Endothelial cell of umbilical vein (primary cell): Measurements from ENCODE around the gene CKAP5. TPM values are rescaled to one million over a fixed set of nuclear protein-coding genes. Genes with fewer than 3 reads are reported as not detected.

ENCODE experiments used
- BruUV-seq: library from RNA; stranded (reverse); fragments of 400-500 nt; replicated peaks from 2 replicates; lab custom pipeline; 2021; lab: Mats Ljungman, UMichigan
- CTCF ChIA-PET: fragments of 300-600, 350-600 bp; sonication (Branson Sonifier 250); formaldehyde crosslinking; loops from one replicate; lab custom pipeline; 2021; ENCODE audit warnings: antibody characterized with exemption, inconsistent platforms; lab: Charles Lee
- POLR2A ChIA-PET: fragments of 300-600, 350-600 bp; sonication (Branson Sonifier 250); formaldehyde crosslinking; loops from one replicate; lab custom pipeline; 2021; ENCODE audit warnings: antibody characterized with exemption, inconsistent platforms; lab: Charles Lee
- DNase-seq: peaks from one replicate; pipeline ENCODE4 v3.0.0-alpha.2; 2011; ENCODE audit warnings: low read depth, low spot score
- FAIRE-seq: peaks from 2 replicates; lab custom pipeline; 2011; peaks lifted over from hg19 to GRCh38; lab: Jason Lieb, UNC
- H2AFZ ChIP-seq: 2 replicates; pipeline ENCODE4 v1.6.0; 2012; ENCODE audit warnings: low read depth, low read length, control low read depth, inconsistent platforms
- H3K27ac ChIP-seq: 2 replicates; pipeline ENCODE4 v1.5.1; 2011; ENCODE audit warnings: low read depth, mild to moderate bottlenecking, control low read depth, low read length, moderate library complexity; ENCODE audit not compliant: insufficient read depth
- H3K27me3 ChIP-seq, 2 experiments: 2 replicates each; pipeline versions ENCODE4 v1.6.0 to v1.6.1; 2011; ENCODE audit warnings: low read length in 2 of 2, mixed read lengths in 1 of 2; ENCODE audit not compliant: control insufficient read depth in 2 of 2, insufficient read depth in 2 of 2
- H3K36me3 ChIP-seq, 2 experiments: 2 replicates in 1 of 2; 3 replicates in 1 of 2; pipeline ENCODE4 v1.5.1; 2011; ENCODE audit warnings: low read length in 2 of 2, mild to moderate bottlenecking in 1 of 2, moderate library complexity in 1 of 2; ENCODE audit not compliant: control insufficient read depth in 2 of 2, insufficient read depth in 2 of 2; ENCODE audit errors: extremely low read depth in 1 of 2
- H3K4me1 ChIP-seq: 3 replicates; pipeline ENCODE4 v1.5.1; 2011; ENCODE audit warnings: mild to moderate bottlenecking, low read length; ENCODE audit not compliant: control insufficient read depth, insufficient read depth; ENCODE audit errors: extremely low read depth
- H3K4me2 ChIP-seq: 2 replicates; pipeline ENCODE4 v1.6.1; 2011; ENCODE audit warnings: low read length, control low read depth, mixed read lengths; ENCODE audit not compliant: insufficient read depth
- H3K4me3 ChIP-seq, 3 experiments: fragments of 200-600 bp in 1 of 3; sonication (generic), shearing (Covaris generic) in 1 of 3; replicated peaks in 1 of 3; 2 replicates each; pipeline ENCODE4 v1.5.1; 2011 to 2016; ENCODE audit warnings: control low read depth in 3 of 3, low read length in 3 of 3, mild to moderate bottlenecking in 2 of 3, inconsistent platforms in 1 of 3, low read depth in 1 of 3, moderate library complexity in 1 of 3; ENCODE audit not compliant: insufficient read depth in 1 of 3
- H3K79me2 ChIP-seq: 2 replicates; pipeline ENCODE4 v1.6.0; 2012; ENCODE audit warnings: low read length, inconsistent platforms; ENCODE audit not compliant: control insufficient read depth, insufficient read depth
- H3K9ac ChIP-seq: replicated peaks from 2 replicates; pipeline ENCODE3; 2011; ENCODE audit warnings: low read length, control low read depth; ENCODE audit not compliant: insufficient read depth; ENCODE audit errors: extremely low read depth
- H3K9me1 ChIP-seq: replicated peaks from 3 replicates; pipeline ENCODE4 v1.6.0; 2011; ENCODE audit warnings: mild to moderate bottlenecking, low read length; ENCODE audit not compliant: control insufficient read depth, insufficient read depth; ENCODE audit errors: extremely low read depth
- H3K9me3 ChIP-seq: replicated peaks from 2 replicates; pipeline ENCODE4 v1.5.1; 2012; ENCODE audit warnings: low read length, inconsistent platforms; ENCODE audit not compliant: control insufficient read depth, insufficient read depth
- H4K20me1 ChIP-seq: replicated peaks from 2 replicates; pipeline ENCODE3; 2011; ENCODE audit warnings: mild to moderate bottlenecking, low read length; ENCODE audit not compliant: control insufficient read depth, insufficient read depth; ENCODE audit errors: extremely low read depth
- CTCF ChIP-seq, 2 donors: IDR thresholded peaks; 1 replicate in 1 of 2; 2 replicates in 1 of 2; pipeline ENCODE4 v1.5.1; 2011; ENCODE audit warnings: low read length in 2 of 2, mild to moderate bottlenecking in 2 of 2, moderate library complexity in 2 of 2, control low read depth in 1 of 2, inconsistent platforms in 1 of 2, low read depth in 1 of 2; ENCODE audit not compliant: insufficient read depth in 1 of 2; ENCODE audit errors: extremely low read depth in 1 of 2
- EZH2 ChIP-seq: IDR thresholded peaks from 2 replicates; pipeline ENCODE4 v1.6.1; 2012; ENCODE audit warnings: borderline replicate concordance, low read depth, mild to moderate bottlenecking, moderate library complexity, low read length, inconsistent platforms; ENCODE audit not compliant: severe bottlenecking
- FOS ChIP-seq: IDR thresholded peaks from 2 replicates; pipeline ENCODE4 v1.6.1; 2011; ENCODE audit warnings: mild to moderate bottlenecking, low read length, moderate library complexity, borderline replicate concordance; ENCODE audit not compliant: insufficient read depth
- GATA2 ChIP-seq: IDR thresholded peaks from 2 replicates; pipeline ENCODE4 v1.7.0; 2011; ENCODE audit warnings: low read depth, mild to moderate bottlenecking, moderate library complexity, mixed read lengths, low read length; ENCODE audit not compliant: insufficient read length, insufficient read depth
- JUN ChIP-seq: IDR thresholded peaks from 2 replicates; pipeline ENCODE4 v1.6.1; 2011; ENCODE audit warnings: borderline replicate concordance, low read depth; ENCODE audit not compliant: insufficient read length, insufficient read depth
- MAX ChIP-seq: IDR thresholded peaks from 2 replicates; pipeline ENCODE4 v1.6.1; 2011; ENCODE audit not compliant: insufficient read depth, insufficient read length
- MYC ChIP-seq: IDR thresholded peaks from one replicate; pipeline ENCODE4 v1.6.1; 2011; ENCODE audit warnings: mild to moderate bottlenecking, low read depth, low read length
- POLR2A ChIP-seq: IDR thresholded peaks from 2 replicates; pipeline ENCODE4 v1.6.1; 2012; ENCODE audit warnings: low read depth, mild to moderate bottlenecking, control low read depth, low read length
- POLR2AphosphoS5 ChIP-seq: IDR thresholded peaks from 2 replicates; pipeline ENCODE4 v1.6.1; 2012; ENCODE audit warnings: low read depth, mild to moderate bottlenecking, control low read depth, low read length, moderate library complexity; ENCODE audit not compliant: insufficient read depth
- dilution Hi-C: fragments of 300-500 bp; cut with MboI; formaldehyde crosslinking; loops from one replicate; pipeline ENCODE4 v1.15.0; 2019; ENCODE audit warnings: low sequenced_read_pairs; ENCODE audit not compliant: extremely low pct_ligation_motif_present
- intact Hi-C: fragments of 100-400 bp; cut with micrococcal nuclease; formaldehyde crosslinking; loops from one replicate; pipeline ENCODE4 v1.10.0; 2022
- polyA plus RNA-seq, 4 experiments: library from polyadenylated mRNA; depleted of rRNA in 3 of 4; stranded (reverse) in 3 of 4; unstranded in 1 of 4; fragments of >200 nt; gene quantifications; 2 replicates each; pipeline versions ENCODE4 v1.2.1 to v1.2.3, GENCODE V29; 2011 to 2012; ENCODE audit warnings: missing spikeins in 1 of 4
- total RNA-seq: library from RNA; stranded (reverse); gene quantifications from 2 replicates; pipeline ENCODE4 v1.2.3, GENCODE V29; 2021

CKAP5 gene
- total and polyA plus RNA-seq, 2 donors (not counting 3 experiments of a cell fraction or from before 2014, with no cell fraction given): 47.4 to 138 TPM

GRCh38 chr11:46697723-46698122 is 148.4 kb downstream of the CKAP5 start:
- TF ChIP-seq POLR2AphosphoS5: no peak
- no peak for TF ChIP-seq MYC
- no peak for TF ChIP-seq EZH2
- no peak for TF ChIP-seq MAX
- TF ChIP-seq GATA2: no peak
- TF ChIP-seq POLR2A: no peak
- no peak for TF ChIP-seq JUN
- no peak for TF ChIP-seq FOS
- TF ChIP-seq CTCF (IDR thresholded peaks at IDR 0.05; ENCODE audit: extremely low read depth in 1 of 2, insufficient read depth in 1 of 2, low read depth in 1 of 2, low read length in 2 of 2): no peak

More at GRCh38 chr11:46697723-46698122, 148.4 kb downstream of the CKAP5 start:
- Histone ChIP-seq H2AFZ (no peak overlapping the region), H3K27me3 (no peaks in the 10 kb centered on the region), H3K4me1 (peaks cover 5% of the 10 kb centered on the region), H3K9me1 (no peaks in the 10 kb centered on the region), H4K20me1 (no peaks in the 10 kb centered on the region), H3K9me3 (no peaks in the 10 kb centered on the region), H3K79me2 (peaks cover 28% of the 10 kb centered on the region), H3K4me2 (no peak overlapping the region), H3K27ac (no peak overlapping the region), H3K36me3 (peaks cover 4 to 26% of the 10 kb centered on the region in 2 experiments), H3K4me3 (no peak overlapping the region), H3K9ac (no peak overlapping the region)
- POLR2A ChIA-PET: no interaction called here
- CTCF ChIA-PET: no interaction called here
- no TSS peak for BruUV-seq
- FAIRE-seq: no peak
- no peak for DNase-seq
- dilution Hi-C loops: no loop called here
- intact Hi-C loops: no loop called here
